ENCODE data around the gene C1QTNF2.

DNA sequence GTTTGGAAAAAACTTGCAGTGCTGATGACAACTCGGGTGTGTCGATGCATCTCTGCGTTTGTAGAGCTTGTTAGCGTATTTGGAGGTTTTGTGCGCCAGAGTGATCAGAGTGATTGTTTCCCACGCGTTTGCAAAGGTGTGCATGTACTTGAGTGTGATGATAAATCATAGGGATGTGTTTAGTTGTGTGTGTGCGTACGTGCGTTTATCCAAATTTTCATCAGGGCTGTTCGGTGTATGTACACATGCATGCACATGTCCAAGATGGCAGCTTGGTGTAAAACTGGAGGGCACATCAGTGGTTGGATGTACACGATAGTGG lies 248 bp upstream of the C1QTNF2 start:
- TF ChIP-seq, protein P1, sequence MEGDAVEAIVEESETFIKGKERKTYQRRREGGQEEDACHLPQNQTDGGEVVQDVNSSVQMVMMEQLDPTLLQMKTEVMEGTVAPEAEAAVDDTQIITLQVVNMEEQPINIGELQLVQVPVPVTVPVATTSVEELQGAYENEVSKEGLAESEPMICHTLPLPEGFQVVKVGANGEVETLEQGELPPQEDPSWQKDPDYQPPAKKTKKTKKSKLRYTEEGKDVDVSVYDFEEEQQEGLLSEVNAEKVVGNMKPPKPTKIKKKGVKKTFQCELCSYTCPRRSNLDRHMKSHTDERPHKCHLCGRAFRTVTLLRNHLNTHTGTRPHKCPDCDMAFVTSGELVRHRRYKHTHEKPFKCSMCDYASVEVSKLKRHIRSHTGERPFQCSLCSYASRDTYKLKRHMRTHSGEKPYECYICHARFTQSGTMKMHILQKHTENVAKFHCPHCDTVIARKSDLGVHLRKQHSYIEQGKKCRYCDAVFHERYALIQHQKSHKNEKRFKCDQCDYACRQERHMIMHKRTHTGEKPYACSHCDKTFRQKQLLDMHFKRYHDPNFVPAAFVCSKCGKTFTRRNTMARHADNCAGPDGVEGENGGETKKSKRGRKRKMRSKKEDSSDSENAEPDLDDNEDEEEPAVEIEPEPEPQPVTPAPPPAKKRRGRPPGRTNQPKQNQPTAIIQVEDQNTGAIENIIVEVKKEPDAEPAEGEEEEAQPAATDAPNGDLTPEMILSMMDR (IDR thresholded peaks at IDR 0.05): no peak
- TF ChIP-seq EZH2 (IDR thresholded peaks at IDR 0.05; ENCODE audit: borderline replicate concordance, insufficient read depth, low read depth, low read length, poor library complexity, severe bottlenecking): no peak

All from B cell (primary cell).